HEK293 (cell line): Measurements from ENCODE around the gene IL17RB.

Experiments
- CTCF ChIA-PET: fragments of 350-600 bp; formaldehyde crosslinking; extraction: SDS; loops from one replicate; lab custom pipeline; 2021; ENCODE audit warnings: antibody characterized with exemption; lab: Yijun Ruan, JAX
- POLR2A ChIA-PET: fragments of 300-600 bp; formaldehyde crosslinking; extraction: SDS; loops from one replicate; lab custom pipeline; 2020; ENCODE audit warnings: antibody characterized with exemption, inconsistent platforms; lab: Yijun Ruan, JAX
- H3K27ac ChIP-seq: fragments of 200-500 bp; sonication (Bioruptor generic); 2 replicates; pipeline ENCODE4 v1.5.1; 2014; ENCODE audit warnings: low read depth, low read length, control low read depth, inconsistent platforms; ENCODE audit errors: extremely low read depth
- H3K36me3 ChIP-seq, 2 experiments: fragments of 200-500 bp in 1 of 2; sonication (Bioruptor generic) in 1 of 2; 1 replicate in 1 of 2; 2 replicates in 1 of 2; pipeline ENCODE4 v1.5.1; 2014 to 2017; ENCODE audit warnings: inconsistent platforms in 2 of 2, low read length in 2 of 2; ENCODE audit not compliant: control insufficient read depth in 2 of 2, insufficient read depth in 1 of 2
- H3K4me1 ChIP-seq: fragments of 200-500 bp; sonication (Bioruptor generic); 2 replicates; pipeline ENCODE4 v1.5.1; 2014; ENCODE audit warnings: mild to moderate bottlenecking, low read length, inconsistent platforms; ENCODE audit not compliant: control insufficient read depth, insufficient read depth
- H3K4me3 ChIP-seq: 2 replicates; pipeline ENCODE4 v1.5.1; 2011; ENCODE audit warnings: low read depth, mild to moderate bottlenecking, control low read depth, low read length, moderate library complexity
- H3K9me3 ChIP-seq: fragments of 200-500 bp; sonication (Bioruptor generic); 2 replicates; pipeline ENCODE4 v1.5.1; 2014; ENCODE audit warnings: low read depth, low read length, inconsistent platforms; ENCODE audit not compliant: control insufficient read depth, insufficient read depth
- GLI4 ChIP-seq: fragments of 450-650 bp; formaldehyde crosslinking; IDR thresholded peaks from 2 replicates; pipeline ENCODE4 v1.5.1; 2016; ENCODE audit warnings: missing biosample characterization, missing genetic modification characterization
- GLIS1 ChIP-seq: fragments of 450-650 bp; formaldehyde crosslinking; IDR thresholded peaks from 2 replicates; pipeline ENCODE4 v1.5.1; 2016; ENCODE audit warnings: missing biosample characterization, missing genetic modification characterization
- HOXD13 ChIP-seq: sonication (generic); formaldehyde crosslinking; IDR thresholded peaks from 2 replicates; pipeline ENCODE4 v1.8.0; 2022; ENCODE audit warnings: missing genetic modification reagents, borderline replicate concordance
- PRDM10 ChIP-seq: fragments of 450-650 bp; formaldehyde crosslinking; IDR thresholded peaks from 2 replicates; pipeline ENCODE4 v1.5.1; 2016; ENCODE audit warnings: missing biosample characterization, missing genetic modification characterization
- ZBTB20 ChIP-seq: fragments of 450-650 bp; formaldehyde crosslinking; IDR thresholded peaks from 2 replicates; pipeline ENCODE4 v1.5.1; 2016; ENCODE audit warnings: missing biosample characterization, missing genetic modification characterization
- ZIC2 ChIP-seq: fragments of 450-650 bp; formaldehyde crosslinking; IDR thresholded peaks from 2 replicates; pipeline ENCODE4 v1.5.1; 2016; ENCODE audit warnings: missing biosample characterization, missing genetic modification characterization
- ZNF138 ChIP-seq: fragments of 450-650 bp; formaldehyde crosslinking; IDR thresholded peaks from 2 replicates; pipeline ENCODE4 v1.5.1; 2016; ENCODE audit warnings: missing biosample characterization, missing genetic modification characterization, borderline replicate concordance
- ZNF302 ChIP-seq: fragments of 450-650 bp; formaldehyde crosslinking; IDR thresholded peaks from 2 replicates; pipeline ENCODE4 v1.5.1; 2016; ENCODE audit warnings: missing biosample characterization, missing genetic modification characterization, low read depth

The IL17RB gene

DNA sequence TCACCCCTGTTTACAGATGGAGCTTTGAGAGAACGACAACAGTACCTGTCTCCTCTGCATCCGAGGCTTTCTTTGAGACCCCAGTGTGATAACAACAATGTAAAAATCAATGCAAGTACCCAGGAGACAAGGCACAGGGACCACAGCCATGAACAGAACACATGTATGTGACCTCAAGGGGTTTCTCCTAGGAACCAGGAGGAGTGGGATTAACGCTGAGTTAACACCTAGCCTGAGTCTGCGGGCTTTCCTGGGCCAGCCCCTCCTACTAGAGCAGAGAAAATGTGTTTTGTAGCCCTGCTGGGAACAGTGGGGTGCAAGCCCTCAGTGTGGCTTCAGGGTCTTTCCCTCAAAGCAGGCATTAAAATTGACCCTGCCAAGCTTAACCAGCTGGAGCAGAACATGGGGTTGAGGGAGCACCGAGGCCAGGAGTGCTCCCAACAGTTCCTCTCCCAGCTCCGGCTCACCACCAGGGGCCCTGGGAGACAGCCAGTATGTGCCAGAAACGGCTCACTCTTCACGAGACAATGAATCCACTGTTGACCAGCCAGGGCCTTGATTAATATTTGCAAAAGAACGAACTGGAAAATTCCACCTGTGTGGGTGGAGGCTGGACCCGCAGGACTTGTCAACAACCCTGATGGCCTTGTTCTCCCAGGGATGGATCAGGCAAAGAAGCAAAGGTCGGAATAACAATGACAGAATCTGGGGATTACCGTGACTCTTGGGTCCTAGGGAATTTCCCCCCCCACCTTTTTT is 3.8 kb upstream of the IL17RB start:
- ChIA-PET CTCF (no interaction called here), POLR2A (no interaction called here)
- no peaks in the 10 kb centered on the region for H3K4me1 ChIP-seq
- H3K9me3 ChIP-seq: no peaks in the 10 kb centered on the region
- no peak overlapping the region for H3K4me3 ChIP-seq
- H3K36me3 ChIP-seq: peaks cover 0 to 19% of the 10 kb centered on the region in 2 experiments; a peak in 1 of 3 replicates
- peak; percentile 62 for TF ChIP-seq ZIC2 (tag by site-specific recombination)
- TF ChIP-seq ZNF302 (tag by site-specific recombination): no peak
- TF ChIP-seq GLI4 (tag by site-specific recombination): no peak
- peak; percentile 41; the same call in 1 of the 2 replicates for TF ChIP-seq ZBTB20 (tag by site-specific recombination)
- TF ChIP-seq PRDM10 (tag by site-specific recombination): peak; percentile 75
- no peak for TF ChIP-seq ZNF138
- TF ChIP-seq, all 188 proteins: peak for 3
- no peak overlapping the region for H3K27ac ChIP-seq

GRCh38 chr3:53843195-53844177 is 2.9 kb upstream of the IL17RB start:
- CTCF ChIA-PET: interaction anchor here (0.6 kb wide), 1 partner anchor 514 kb away, joined by 4 read pairs; no protein-coding TSS in a partner anchor
- POLR2A ChIA-PET: no interaction called here
- TF ChIP-seq HOXD13 (CRISPR knock-in tag) (no peak), PRDM10 (tag by site-specific recombination) (0 out of 2 replicates have a peak, but pooled peaks have one; percentile 5), GLIS1 (tag by site-specific recombination) (peak; percentile 39)
- H3K36me3 ChIP-seq: peaks cover 0 to 14% of the 10 kb centered on the region in 2 experiments; a peak in 1 of 3 replicates
- H3K27ac ChIP-seq: no peak overlapping the region
- no peak overlapping the region for H3K4me3 ChIP-seq
- no peaks in the 10 kb centered on the region for H3K4me1 ChIP-seq
- H3K9me3 ChIP-seq: no peaks in the 10 kb centered on the region
